ENCODE measurements around the gene NEB.

NEB gene

GRCh38 chr2:151498178-151498577 is 236.1 kb downstream of the NEB start:
- Histone ChIP-seq H4K8ac (ENCODE audit: low read length) (no peak overlapping the region), H2BK15ac (ENCODE audit: low read depth, poor library complexity, severe bottlenecking) (no peak overlapping the region), H3K79me1 (replicated peaks; ENCODE audit: low read length, poor library complexity, severe bottlenecking) (no peaks in the 10 kb centered on the region), H3K27me3 (ENCODE audit: control insufficient read depth in 1 of 2, insufficient read depth in 1 of 2, low read length in 2 of 2) (no peaks in the 10 kb centered on the region), H3K4me3 (ENCODE audit: insufficient read depth in 1 of 2, low read depth in 1 of 2, low read length in 2 of 2) (no peak overlapping the region), H2BK12ac (ENCODE audit: low read length in 2 of 2) (no peak overlapping the region), H3K4me1 (ENCODE audit: control insufficient read depth, insufficient read depth, low read depth, low read length) (no peaks in the 10 kb centered on the region), H2AK5ac (ENCODE audit: low read length, severe bottlenecking) (no peak overlapping the region), H2BK120ac (ENCODE audit: low read depth, low read length) (no peak overlapping the region), H3K27ac (ENCODE audit: low read length, poor library complexity, severe bottlenecking) (no peak overlapping the region), H3K9ac (ENCODE audit: low read length) (no peak overlapping the region), H4K91ac (ENCODE audit: low read length) (no peak overlapping the region), H3K36me3 (ENCODE audit: control insufficient read depth in 1 of 2, insufficient read depth in 2 of 2, low read depth in 1 of 2, low read length in 2 of 2) (no peaks in the 10 kb centered on the region), H3K14ac (ENCODE audit: low read length in 2 of 2) (no peak overlapping the region), H2BK5ac (ENCODE audit: low read depth, low read length, poor library complexity, severe bottlenecking) (no peak overlapping the region), H3K18ac (ENCODE audit: low read depth in 1 of 2, low read length in 2 of 2) (no peak overlapping the region), H3K4me2 (ENCODE audit: low read length, poor library complexity, severe bottlenecking) (no peak overlapping the region), H3K9me3 (ENCODE audit: control insufficient read depth, low read length) (no peaks in the 10 kb centered on the region), H3K23ac (ENCODE audit: low read length in 2 of 2) (no peak overlapping the region), H3K4ac (ENCODE audit: low read depth in 1 of 2, low read length in 2 of 2) (no peak overlapping the region), H2AFZ (ENCODE audit: low read depth, low read length) (no peak overlapping the region)
- WGBS: no CpG with 5 or more reads among the region's 1 CpG
- no peak for DNase-seq

- Histone ChIP-seq H2BK15ac (ENCODE audit: low read depth, poor library complexity, severe bottlenecking) (no peak overlapping the region), H2BK120ac (ENCODE audit: low read depth, low read length) (no peak overlapping the region), H3K14ac (ENCODE audit: low read length in 2 of 2) (no peak overlapping the region), H3K23ac (ENCODE audit: low read length in 2 of 2) (no peak overlapping the region), H4K91ac (ENCODE audit: low read length) (no peak overlapping the region), H2BK5ac (ENCODE audit: low read depth, low read length, poor library complexity, severe bottlenecking) (no peak overlapping the region), H3K79me1 (replicated peaks; ENCODE audit: low read length, poor library complexity, severe bottlenecking) (peaks cover 1% of the 10 kb centered on the region), H2AFZ (ENCODE audit: low read depth, low read length) (no peak overlapping the region), H3K9ac (ENCODE audit: low read length) (no peak overlapping the region), H3K18ac (ENCODE audit: low read depth in 1 of 2, low read length in 2 of 2) (no peak overlapping the region), H3K9me3 (ENCODE audit: control insufficient read depth, low read length) (no peaks in the 10 kb centered on the region), H3K27ac (ENCODE audit: low read length, poor library complexity, severe bottlenecking) (no peak overlapping the region), H3K4ac (ENCODE audit: low read depth in 1 of 2, low read length in 2 of 2) (no peak overlapping the region), H3K4me3 (ENCODE audit: insufficient read depth in 1 of 2, low read depth in 1 of 2, low read length in 2 of 2) (no peak overlapping the region), H3K27me3 (ENCODE audit: control insufficient read depth in 1 of 2, insufficient read depth in 1 of 2, low read length in 2 of 2) (no peaks in the 10 kb centered on the region), H3K4me1 (ENCODE audit: control insufficient read depth, insufficient read depth, low read depth, low read length) (no peaks in the 10 kb centered on the region), H4K8ac (ENCODE audit: low read length) (no peak overlapping the region), H2AK5ac (ENCODE audit: low read length, severe bottlenecking) (no peak overlapping the region), H3K36me3 (ENCODE audit: control insufficient read depth in 1 of 2, insufficient read depth in 2 of 2, low read depth in 1 of 2, low read length in 2 of 2) (peaks cover 0 to 16% of the 10 kb centered on the region in 2 experiments), H2BK12ac (ENCODE audit: low read length in 2 of 2) (no peak overlapping the region), H3K4me2 (ENCODE audit: low read length, poor library complexity, severe bottlenecking) (no peak overlapping the region)
- WGBS: 72% methylated on average over 4 of the region's 4 CpGs
- DNase-seq: peak; percentile 7
Observed at GRCh38 chr2:151491496-151491895, 242.8 kb downstream of the NEB start.

- Histone ChIP-seq H3K18ac (ENCODE audit: low read depth in 1 of 2, low read length in 2 of 2) (no peak overlapping the region), H3K27me3 (ENCODE audit: control insufficient read depth in 1 of 2, insufficient read depth in 1 of 2, low read length in 2 of 2) (no peaks in the 10 kb centered on the region), H3K4ac (ENCODE audit: low read depth in 1 of 2, low read length in 2 of 2) (no peak overlapping the region), H3K4me1 (ENCODE audit: control insufficient read depth, insufficient read depth, low read depth, low read length) (no peaks in the 10 kb centered on the region), H3K9me3 (ENCODE audit: control insufficient read depth, low read length) (no peaks in the 10 kb centered on the region), H3K4me2 (ENCODE audit: low read length, poor library complexity, severe bottlenecking) (no peak overlapping the region), H3K27ac (ENCODE audit: low read length, poor library complexity, severe bottlenecking) (no peak overlapping the region), H2BK5ac (ENCODE audit: low read depth, low read length, poor library complexity, severe bottlenecking) (no peak overlapping the region), H2AFZ (ENCODE audit: low read depth, low read length) (no peak overlapping the region), H4K91ac (ENCODE audit: low read length) (peak overlapping the region; percentile 39), H2BK120ac (ENCODE audit: low read depth, low read length) (no peak overlapping the region), H3K4me3 (ENCODE audit: insufficient read depth in 1 of 2, low read depth in 1 of 2, low read length in 2 of 2) (no peak overlapping the region), H3K9ac (ENCODE audit: low read length) (no peak overlapping the region), H3K36me3 (ENCODE audit: control insufficient read depth in 1 of 2, insufficient read depth in 2 of 2, low read depth in 1 of 2, low read length in 2 of 2) (peaks cover 0 to 25% of the 10 kb centered on the region in 2 experiments), H3K79me1 (replicated peaks; ENCODE audit: low read length, poor library complexity, severe bottlenecking) (peaks cover 1% of the 10 kb centered on the region), H2BK12ac (ENCODE audit: low read length in 2 of 2) (no peak overlapping the region), H3K23ac (ENCODE audit: low read length in 2 of 2) (no peak overlapping the region), H2AK5ac (ENCODE audit: low read length, severe bottlenecking) (no peak overlapping the region), H3K14ac (ENCODE audit: low read length in 2 of 2) (no peak overlapping the region), H4K8ac (ENCODE audit: low read length) (no peak overlapping the region), H2BK15ac (ENCODE audit: low read depth, poor library complexity, severe bottlenecking) (no peak overlapping the region)
- over 99% methylated on average over 9 of the region's 9 CpGs for WGBS
- DNase-seq: no peak
Observed at GRCh38 chr2:151490276-151490675, 244.0 kb downstream of the NEB start.

- no peak overlapping the region for H3K9ac ChIP-seq (ENCODE audit: low read length)
- H2AK5ac ChIP-seq (ENCODE audit: low read length, severe bottlenecking): no peak overlapping the region
- H4K8ac ChIP-seq (ENCODE audit: low read length): no peak overlapping the region
- H2BK15ac ChIP-seq (ENCODE audit: low read depth, poor library complexity, severe bottlenecking): no peak overlapping the region
- no peak overlapping the region for H3K23ac ChIP-seq (ENCODE audit: low read length in 2 of 2)
- no peak overlapping the region for H3K4me2 ChIP-seq (ENCODE audit: low read length, poor library complexity, severe bottlenecking)
- no peaks in the 10 kb centered on the region for H3K4me1 ChIP-seq (ENCODE audit: control insufficient read depth, insufficient read depth, low read depth, low read length)
- H3K79me1 ChIP-seq (replicated peaks; ENCODE audit: low read length, poor library complexity, severe bottlenecking): peaks cover 6% of the 10 kb centered on the region
- DNase-seq: no peak
- no peak overlapping the region for H2BK5ac ChIP-seq (ENCODE audit: low read depth, low read length, poor library complexity, severe bottlenecking)
- H3K18ac ChIP-seq (ENCODE audit: low read depth in 1 of 2, low read length in 2 of 2): no peak overlapping the region
- H4K91ac ChIP-seq (ENCODE audit: low read length): no peak overlapping the region
- H3K4ac ChIP-seq (ENCODE audit: low read depth in 1 of 2, low read length in 2 of 2): no peak overlapping the region
- H3K36me3 ChIP-seq (ENCODE audit: control insufficient read depth in 1 of 2, insufficient read depth in 2 of 2, low read depth in 1 of 2, low read length in 2 of 2): peaks cover 3 to 52% of the 10 kb centered on the region in 2 experiments
- H2BK12ac ChIP-seq (ENCODE audit: low read length in 2 of 2): no peak overlapping the region
- H2BK120ac ChIP-seq (ENCODE audit: low read depth, low read length): no peak overlapping the region
- H3K14ac ChIP-seq (ENCODE audit: low read length in 2 of 2): no peak overlapping the region
- no peak overlapping the region for H3K27ac ChIP-seq (ENCODE audit: low read length, poor library complexity, severe bottlenecking)
- 92% methylated on average over 1 of the region's 1 CpG for WGBS
- H3K4me3 ChIP-seq (ENCODE audit: insufficient read depth in 1 of 2, low read depth in 1 of 2, low read length in 2 of 2): no peak overlapping the region
- H3K27me3 ChIP-seq (ENCODE audit: control insufficient read depth in 1 of 2, insufficient read depth in 1 of 2, low read length in 2 of 2): no peaks in the 10 kb centered on the region
- no peak overlapping the region for H2AFZ ChIP-seq (ENCODE audit: low read depth, low read length)
- H3K9me3 ChIP-seq (ENCODE audit: control insufficient read depth, low read length): no peaks in the 10 kb centered on the region
Observed at GRCh38 chr2:151486053-151486452, 248.2 kb downstream of the NEB start.

Data from mesenchymal stem cell (in vitro differentiated cells and primary cell).